GM12874 (cell line): ENCODE measurements around the gene MYCBP.

Experiments used
- CTCF ChIP-seq: IDR thresholded peaks from 2 replicates; pipeline ENCODE4 v1.5.1; 2011; ENCODE audit warnings: low read depth, mild to moderate bottlenecking, control low read depth, low read length, moderate library complexity; ENCODE audit not compliant: insufficient read depth

The MYCBP gene

GRCh38 chr1:38829368-38829767 lies 43.8 kb downstream of the MYCBP start:
- TF ChIP-seq CTCF: no peak

DNA sequence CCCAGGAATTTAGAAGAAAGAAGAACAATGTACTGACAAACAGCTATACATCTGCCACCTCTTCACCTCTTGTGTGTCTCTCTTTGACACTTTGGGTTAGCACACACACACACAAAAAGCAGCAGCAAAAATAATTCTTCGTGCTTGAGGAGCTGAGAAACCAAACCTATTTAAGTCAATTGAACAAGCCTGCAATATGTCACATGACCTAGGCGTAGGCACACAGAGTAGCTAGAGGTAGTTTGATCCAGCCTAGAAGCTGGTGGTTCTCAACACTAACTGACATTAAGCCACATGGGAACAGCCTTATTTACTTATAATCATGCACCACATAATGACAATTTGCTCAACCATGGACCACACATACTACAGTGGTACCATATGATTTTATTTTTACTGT lies 45.8 kb downstream of the MYCBP start:
- no peak for TF ChIP-seq CTCF

DNA sequence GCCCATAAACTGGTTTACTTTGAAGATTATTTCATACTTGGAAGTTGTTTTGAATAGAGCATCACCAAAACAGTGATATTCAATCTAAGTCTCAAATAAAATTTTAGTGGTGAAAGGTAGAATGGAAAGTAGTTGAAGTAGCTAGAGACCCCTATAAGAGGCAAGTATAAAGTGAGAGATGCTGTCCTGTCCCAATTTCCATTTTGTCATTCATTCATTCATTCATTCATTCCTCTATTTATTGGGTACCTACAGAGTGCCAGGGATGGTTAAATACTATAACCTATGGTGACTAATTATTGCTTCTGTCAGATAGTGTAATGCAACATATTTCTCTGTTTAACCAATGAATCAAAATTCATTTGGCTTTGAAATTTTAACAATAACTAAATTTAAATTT lies 46.3 kb downstream of the MYCBP start:
- no peak for TF ChIP-seq CTCF

DNA sequence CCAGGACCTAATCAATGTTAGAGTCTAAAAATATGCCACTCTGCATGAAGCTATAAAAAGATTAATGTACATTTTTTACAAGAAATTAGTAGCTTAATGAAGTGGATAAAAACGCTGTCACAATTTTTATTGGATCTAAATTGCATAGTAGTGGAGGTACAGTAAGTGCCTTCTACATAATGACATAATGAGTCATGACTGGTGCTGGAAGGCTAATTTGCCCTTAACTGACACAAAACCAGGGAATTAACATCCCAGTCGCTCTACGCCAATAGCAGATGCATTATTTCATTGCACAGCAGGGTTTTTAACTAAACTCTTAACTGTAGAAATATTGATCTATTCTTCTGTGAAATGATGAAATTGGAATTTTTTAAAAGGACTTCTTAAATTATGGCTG lies 46.9 kb downstream of the MYCBP start:
- no peak for TF ChIP-seq CTCF

DNA sequence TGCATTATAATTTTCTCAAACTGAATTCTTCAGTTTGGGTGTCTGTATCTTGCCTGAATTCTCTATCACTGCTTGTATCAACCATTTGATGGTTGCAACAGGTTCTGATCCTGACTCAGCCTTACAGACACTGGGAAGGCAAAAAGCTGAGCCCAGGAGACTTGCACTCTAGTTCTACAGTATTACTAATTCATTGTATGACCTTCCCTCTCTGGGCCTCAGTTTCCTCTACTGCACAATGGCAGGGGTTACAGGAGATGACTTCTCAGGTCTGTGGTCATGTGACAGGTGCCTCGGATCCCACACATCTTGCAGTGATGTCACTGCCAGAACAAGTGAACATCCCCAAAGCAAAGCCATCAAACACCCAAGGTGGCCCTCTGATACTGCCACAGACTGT lies 52.3 kb downstream of the MYCBP start:
- no peak for TF ChIP-seq CTCF

- TF ChIP-seq CTCF: no peak
Observed at GRCh38 chr1:38819516-38819915, 53.6 kb downstream of the MYCBP start.

DNA sequence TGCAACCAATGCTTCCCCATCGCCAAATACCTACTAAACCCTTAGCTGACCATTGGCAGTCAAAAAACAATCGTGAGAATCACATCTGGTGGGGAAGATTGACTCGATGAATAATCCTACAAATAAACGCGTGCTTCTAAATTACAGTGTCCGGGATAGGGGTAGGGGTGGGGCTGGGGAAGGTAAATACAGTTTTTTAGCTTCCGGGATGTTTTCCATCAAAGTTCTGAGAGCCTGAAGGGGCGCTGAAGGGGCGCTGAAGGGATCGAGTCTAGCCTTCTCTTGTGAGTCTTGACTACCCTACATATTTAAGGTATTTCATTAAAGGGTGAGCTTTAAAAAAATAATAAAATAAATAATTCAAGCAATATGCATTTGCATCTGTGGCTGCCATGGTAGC lies 54.1 kb downstream of the MYCBP start:
- no peak for TF ChIP-seq CTCF

DNA sequence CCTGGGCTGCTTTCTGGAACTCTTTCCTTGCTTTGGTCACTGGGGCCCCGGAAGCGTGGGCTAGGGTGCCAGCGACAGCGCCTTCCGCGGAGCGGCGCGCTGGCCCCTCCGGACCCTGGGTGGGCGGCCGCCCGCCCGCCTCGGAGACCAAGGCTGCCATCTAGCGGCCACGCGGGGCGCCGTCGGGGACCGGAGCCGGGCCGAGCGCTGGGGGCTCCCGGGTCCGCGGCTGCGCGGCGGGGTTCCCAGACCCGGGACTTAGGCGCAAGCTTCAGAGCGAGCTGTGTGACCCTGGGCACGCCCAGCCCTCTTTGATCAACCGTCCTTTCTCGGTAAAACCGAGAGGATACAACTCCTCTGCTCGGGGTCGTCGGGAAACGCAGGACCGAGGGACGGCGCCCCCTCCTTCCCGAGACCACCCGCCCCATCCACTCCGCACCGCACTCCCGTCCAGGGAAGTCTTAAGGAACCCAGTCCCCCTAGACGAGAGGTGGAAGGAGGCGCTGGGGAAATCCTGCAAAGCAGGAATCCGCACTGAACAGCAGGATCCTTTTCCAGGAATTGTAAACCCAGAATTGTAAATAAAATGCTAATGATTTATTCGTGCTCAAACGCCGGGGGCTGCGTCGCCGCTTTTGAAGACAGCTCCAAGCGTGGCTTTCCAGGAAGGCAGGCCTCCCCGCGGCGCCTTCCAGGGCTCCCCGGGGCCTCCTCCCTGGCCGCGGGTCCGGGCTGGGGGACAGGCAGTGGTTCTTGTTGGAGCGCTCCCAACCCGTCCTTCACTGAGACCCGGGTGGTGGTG lies 54.8 kb downstream of the MYCBP start:
- TF ChIP-seq CTCF: peak; percentile 78
